SIG-M5 treated with dmso at 0.1 percent for 504 hours (cell line): ENCODE results near the gene CHCHD3.

Source experiments
- DNase-seq: peaks from one replicate; lab custom pipeline; 2025; ENCODE audit not compliant: unreplicated experiment; lab: John Stamatoyannopoulos, UW

CHCHD3 gene

GRCh38 chr7:132755538-132756483 lies 326.1 kb downstream of the CHCHD3 start:
- DNase-seq: no peak

GRCh38 chr7:132752431-132752830 lies 329.5 kb downstream of the CHCHD3 start:
- DNase-seq: no peak

- DNase-seq: no peak
Observed at GRCh38 chr7:132751244-132751647, 330.6 kb downstream of the CHCHD3 start.

DNA sequence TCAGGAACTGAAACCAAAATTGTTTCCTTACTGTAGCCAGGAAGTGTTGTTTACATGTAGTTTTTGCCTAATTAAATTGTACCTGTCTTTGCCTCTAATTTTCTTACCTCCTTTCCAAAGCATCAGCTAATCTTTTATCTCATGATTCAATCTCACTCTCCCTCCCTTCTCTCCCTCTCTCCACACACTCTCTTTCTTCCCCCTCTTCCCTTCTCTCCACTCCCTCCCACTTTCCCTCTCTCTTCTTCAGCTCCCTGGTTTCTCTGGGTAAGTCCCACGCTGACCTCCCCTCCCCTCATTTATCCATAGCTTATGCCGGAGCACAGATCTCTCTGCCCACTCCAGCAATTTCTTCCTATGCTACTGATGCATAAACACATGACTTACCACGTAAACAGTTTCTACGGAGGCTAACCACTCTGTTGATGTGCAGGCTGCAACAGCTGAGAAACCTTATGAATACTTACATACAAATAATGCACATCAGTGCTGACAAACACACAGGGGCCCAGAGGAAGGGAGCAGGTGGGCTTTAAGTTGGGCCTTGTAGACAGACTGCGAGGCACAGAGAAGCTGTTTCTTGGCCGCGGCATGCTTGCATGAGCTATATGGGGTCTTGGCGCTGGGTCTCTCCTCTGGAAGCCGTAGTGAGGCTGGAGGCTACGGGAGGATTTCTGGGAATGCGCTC lies 331.2 kb downstream of the CHCHD3 start:
- no peak for DNase-seq

GRCh38 chr7:132750096-132750495 lies 331.8 kb downstream of the CHCHD3 start:
- no peak for DNase-seq

GRCh38 chr7:132745510-132745909 lies 336.4 kb downstream of the CHCHD3 start:
- DNase-seq: no peak

- DNase-seq: no peak
Observed at GRCh38 chr7:132743974-132744373, 337.9 kb downstream of the CHCHD3 start.

DNA sequence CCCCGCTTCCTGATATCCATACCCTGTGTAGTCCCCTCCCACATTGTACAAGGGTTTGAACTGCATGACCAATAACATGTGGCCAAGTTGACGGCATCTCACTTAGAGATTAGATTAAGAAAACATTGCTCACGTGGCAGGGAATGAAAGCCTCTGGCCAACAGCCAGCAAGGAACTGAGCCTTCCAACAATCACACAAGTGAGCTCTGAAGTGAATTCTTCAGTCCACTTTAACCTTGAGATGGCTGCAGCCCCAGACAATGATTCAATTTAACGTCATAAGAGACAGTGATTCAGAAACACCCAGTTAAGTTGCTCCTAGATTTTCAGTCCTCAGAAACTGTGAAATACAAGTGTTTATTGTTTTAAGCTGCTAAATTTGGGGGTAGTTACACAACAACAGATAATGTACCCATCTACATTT lies 339.7 kb downstream of the CHCHD3 start:
- no peak for DNase-seq

- no peak for DNase-seq
Observed at GRCh38 chr7:132740176-132740575, 341.7 kb downstream of the CHCHD3 start.

DNA sequence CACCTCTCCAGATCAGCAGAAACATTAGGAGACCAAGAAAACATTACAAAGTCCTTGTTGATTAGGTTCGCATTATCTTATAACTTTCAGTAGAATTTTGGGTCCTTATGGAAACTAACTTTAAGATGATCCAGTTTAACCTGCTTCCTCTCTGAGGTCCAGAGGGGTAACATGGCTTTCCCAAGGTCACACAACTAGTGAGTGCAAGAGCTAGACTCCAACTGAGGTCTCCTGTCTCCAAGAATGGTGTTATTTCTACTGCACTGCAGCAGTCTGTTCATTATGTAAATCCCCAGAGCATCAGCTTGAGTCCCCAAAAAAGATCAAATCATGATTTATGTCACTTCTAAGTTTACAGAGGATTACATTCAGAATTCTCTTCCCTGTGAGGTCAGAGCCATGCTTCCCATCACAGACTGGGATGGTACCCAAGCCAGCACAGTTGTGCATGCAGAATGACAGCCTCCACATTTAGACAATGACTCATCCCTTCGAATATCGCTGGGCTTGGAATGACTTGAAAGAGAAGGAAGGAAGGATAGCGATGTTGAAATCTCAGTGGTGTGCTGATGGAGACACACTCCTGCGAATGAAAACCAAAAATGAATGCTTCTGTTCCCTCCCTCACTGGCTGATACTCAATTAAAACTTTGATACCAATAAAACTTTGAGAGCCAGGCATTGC lies 342.5 kb downstream of the CHCHD3 start:
- peak; percentile 1 for DNase-seq

DNA sequence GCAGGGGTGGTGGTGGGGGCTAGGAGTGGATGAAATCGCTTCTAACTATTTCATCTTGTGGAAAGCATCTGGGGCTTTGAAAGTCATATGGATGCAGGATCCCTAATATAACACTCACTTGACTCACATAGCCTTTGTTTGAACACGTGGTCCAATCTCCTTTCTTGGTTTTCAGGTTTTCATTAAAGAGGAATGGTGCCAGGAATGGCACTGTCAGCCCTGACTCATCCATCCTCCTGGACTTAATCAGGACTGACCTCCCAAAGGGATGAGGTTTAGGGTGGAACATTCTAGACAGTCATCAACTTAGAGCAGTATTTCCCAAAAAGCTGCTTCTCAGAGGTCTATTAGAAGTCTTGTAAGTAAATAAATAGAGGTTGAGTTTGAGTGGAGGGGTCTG lies 343.6 kb downstream of the CHCHD3 start:
- no peak for DNase-seq

DNA sequence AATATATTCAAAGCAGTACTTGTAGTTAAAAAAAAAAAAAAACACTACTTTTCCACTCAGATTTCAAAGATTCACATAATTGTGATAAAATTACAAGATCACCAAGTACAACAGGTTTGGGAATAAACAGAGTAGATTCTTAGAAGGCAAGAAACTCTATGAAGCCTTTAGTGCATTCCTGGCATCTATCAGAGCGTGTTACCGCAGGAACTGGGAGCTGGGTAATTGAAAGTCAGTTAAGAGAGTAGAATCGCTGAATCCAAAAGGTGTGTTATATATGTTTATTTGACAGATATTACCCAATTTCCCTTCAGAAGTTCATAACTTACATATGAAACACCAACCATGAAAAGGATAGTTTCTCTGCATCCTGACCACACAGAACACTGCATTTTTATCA lies 346.4 kb downstream of the CHCHD3 start:
- DNase-seq: no peak
